HG03196 (cell line): Measurements from ENCODE around the gene LSMEM2.
"Not testable (repeated sequence)": the region's sequence is repeated elsewhere in the genome, so short reads cannot be mapped to it uniquely, and the experiment has no call there.

Experiments used
- ATAC-seq: cut with Tn5 transposase; IDR thresholded peaks from one replicate; pipeline ENCODE4 v1.9.1; 2021; ENCODE audit not compliant: unreplicated experiment

The LSMEM2 gene

DNA sequence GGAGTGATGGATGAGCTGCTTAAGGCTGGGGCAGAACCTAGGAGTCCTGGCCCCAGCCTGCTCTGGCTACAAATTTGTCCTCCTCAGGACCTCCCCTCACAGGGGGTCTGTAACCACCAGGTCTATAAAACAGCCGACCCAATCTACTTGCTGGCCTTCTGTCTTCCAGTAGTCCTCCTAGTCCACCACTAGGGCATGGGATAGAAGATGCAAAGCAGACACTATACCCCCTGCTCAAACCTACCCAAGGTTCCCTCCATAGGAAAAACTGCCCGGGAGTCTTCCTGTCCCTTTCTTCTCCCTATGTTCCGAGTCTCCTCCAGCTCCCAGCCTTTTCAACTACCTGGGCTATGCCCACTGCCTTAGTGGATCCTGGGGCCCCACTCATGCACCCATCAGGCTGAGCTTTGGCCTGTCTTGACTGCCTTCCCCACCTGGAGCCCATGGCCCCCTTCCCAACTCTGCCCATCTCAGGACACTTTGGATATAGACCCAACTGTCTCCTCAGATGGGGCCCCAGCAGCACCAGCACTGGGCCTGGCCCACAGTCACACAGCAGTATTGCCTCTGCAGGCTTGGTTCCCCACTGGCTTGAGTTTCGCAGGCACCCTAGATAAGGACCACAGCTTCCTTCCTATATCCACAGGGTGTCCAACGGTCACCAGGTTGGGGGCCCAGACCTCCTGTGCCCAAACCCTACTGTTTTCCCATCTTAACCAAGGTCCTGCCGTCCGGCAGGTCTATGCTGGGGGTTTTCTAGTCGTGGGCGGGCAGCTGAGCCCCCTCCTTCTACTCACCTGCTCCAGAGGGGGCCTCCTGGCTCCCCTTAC is 19.2 kb downstream of the LSMEM2 start:
- no peak for ATAC-seq

DNA sequence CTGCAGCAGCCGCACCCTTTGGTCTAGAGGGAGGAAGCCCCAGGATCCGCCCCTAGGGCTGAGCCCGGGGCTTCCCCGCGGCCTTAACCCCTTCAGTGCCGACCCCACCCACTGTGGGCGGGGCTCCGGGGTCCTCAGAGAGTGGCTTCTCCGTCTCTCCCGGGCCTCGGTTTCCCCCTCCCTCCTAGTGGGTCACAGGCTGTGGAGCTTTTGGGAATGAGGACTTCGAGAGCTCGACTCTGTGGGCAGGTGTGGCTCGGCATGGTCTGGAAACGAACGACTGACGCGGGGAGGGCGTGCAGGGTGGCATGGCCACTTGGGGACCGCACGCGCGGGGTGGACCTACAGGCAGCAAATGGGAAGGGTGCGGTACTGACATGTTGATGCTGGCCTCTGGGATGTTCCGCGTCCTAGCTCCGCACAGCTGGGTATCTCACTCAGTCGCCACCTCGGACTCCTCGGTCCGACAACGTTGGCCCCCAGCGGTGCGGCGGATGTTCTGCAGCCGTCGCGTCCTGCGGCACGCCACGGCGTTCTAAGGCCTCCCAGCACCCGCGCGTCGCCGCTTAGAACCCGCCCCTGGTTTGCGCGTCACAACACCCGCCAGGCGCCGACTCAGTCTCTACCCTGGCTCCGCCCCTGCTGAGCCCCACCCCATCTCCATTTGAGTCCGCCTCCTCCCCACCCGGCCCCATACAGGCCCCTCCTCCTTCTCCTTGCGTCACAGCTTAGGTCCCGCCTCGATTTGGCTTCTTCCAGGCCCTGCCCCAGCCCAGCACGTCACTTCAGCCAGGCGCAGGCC is 20.1 kb downstream of the LSMEM2 start, which contains the start of the genes HYAL3 and NAA80:
HYAL3 (minus strand) TSS at position 570 of the 802 bp plus-strand sequence. CDS start 3,803 bp downstream, outside the sequence.
NAA80 (minus strand) TSS at position 570 of the 802 bp plus-strand sequence. CDS start 1,942 bp downstream, outside the sequence.
- ATAC-seq = peak; percentile 76

DNA sequence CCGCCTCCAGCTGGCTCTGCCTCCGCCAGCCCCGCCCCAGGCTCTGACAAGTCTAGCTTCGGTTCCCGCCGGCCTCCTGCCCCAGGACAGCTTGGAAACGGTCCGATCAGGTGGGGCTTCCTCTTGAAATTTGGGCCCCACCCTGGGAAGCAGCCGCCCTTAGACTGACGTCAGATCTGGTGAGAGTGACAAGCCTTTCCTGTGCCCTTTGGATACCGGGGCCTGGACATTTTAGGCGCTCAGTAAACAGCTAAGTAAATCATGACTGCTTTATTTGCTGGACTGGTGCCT is 20.7 kb downstream of the LSMEM2 start:
- no peak for ATAC-seq

DNA sequence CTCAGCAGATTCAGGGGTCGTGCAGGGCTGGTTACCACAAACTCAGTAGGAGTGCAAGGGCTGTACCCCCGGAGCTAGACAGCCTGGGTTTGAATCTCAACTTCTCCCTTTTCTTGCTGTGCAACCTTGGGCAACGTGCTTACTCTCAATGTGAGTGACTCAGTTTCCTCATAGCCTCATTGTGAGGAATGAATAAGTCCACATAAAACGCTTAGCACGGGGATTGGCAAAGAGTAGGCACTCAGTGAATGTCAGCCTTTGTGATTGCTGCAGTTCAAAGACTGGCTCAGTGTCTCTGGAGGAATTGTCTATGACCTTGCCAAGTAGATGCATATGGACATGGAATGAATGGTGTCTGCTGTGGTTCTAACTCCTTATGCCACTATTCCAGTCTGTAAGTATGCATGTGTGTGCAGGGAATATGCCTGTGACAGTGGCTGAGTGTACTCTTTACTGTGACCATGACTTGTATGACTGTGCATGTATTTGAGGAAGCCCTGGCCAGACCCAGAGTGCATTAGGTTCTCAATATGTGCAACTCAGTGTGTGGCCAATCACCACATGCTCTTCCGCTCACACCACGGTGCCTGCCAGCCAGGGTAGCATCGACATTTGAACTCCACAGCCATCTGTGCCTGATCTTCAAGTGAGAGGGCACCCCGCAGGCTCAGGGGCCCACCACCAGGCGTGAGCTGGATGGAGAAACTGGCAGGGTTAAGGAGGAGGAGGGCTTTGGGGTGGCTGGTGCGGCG is 21.2 kb downstream of the LSMEM2 start:
- ATAC-seq = no peak

- ATAC-seq = no peak
Measured at GRCh38 chr3:50300681-50301254, 21.9 kb downstream of the LSMEM2 start.

- no peak for ATAC-seq
Measured at GRCh38 chr3:50302095-50303012, 23.5 kb downstream of the LSMEM2 start.

- no peak for ATAC-seq
Measured at GRCh38 chr3:50303013-50303815, 24.3 kb downstream of the LSMEM2 start, which contains the start of gene HYAL1. TSS of gene HYAL1 (minus strand) at chr3:50303574. CDS start at chr3:50302956, 618 bp downstream.

DNA sequence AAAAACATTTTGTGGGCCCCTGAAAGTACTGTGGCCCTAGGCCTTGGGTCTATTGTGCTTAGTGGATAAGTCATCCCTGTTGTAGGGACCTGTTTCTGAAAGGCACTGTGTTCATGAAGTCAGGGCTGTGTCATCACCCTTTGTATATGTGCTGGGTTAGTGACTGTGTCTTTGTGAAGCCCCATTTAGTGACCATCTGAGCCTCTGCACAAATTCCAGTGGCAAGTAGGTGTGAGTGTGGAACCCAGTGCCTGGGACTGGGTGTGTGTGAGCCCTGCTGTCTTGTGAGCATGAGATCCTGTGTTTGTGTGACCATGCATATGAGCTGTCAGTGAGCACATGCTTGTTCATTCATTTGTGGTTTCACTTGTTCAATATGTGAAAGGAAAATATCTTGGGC is 25.7 kb downstream of the LSMEM2 start:
- ATAC-seq = no peak

GRCh38 chr3:50312041-50312440 is 33.2 kb downstream of the LSMEM2 start:
- not testable (repeated sequence) for ATAC-seq

DNA sequence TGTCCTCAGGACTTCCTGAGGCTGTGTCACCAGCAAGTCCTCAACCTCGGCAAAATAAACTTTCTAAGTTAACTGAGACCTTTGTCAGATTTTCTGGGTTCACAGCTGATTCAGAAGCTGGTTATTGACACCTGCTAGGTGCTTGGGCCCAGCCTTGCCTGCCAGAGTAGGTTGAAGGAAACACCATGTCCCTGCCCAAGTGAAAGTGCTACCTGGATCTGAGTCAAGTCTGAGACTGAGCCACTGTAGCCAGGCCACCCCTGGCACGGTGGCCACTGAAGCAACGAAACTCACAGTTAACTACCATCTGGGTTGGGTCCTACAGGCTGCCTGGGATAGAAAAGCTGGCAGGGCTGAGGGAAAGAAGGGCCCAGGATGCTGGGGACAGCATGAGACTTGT is 35.5 kb downstream of the LSMEM2 start:
- ATAC-seq = no peak

DNA sequence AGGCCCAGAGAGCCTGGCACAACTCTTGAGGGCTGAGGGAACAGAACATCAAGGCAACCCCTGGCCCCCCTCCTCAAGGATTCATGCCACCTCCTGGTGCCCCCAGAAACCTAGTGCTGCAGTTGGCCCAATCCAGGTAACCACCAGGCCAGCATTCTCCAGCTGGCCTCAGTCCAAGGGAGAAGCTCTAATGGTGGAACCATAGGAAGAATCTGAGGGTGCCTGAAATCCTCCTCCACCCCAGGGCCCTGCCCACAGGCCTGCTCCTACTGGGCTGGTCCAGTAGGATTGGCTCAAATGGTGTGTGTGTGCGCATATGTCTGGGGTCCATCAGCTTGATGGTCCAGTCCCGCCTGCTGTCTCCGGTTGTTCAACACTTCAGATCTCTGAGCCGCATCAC is 35.9 kb downstream of the LSMEM2 start:
- ATAC-seq = no peak

GRCh38 chr3:50316657-50317242 is 37.9 kb downstream of the LSMEM2 start:
- ATAC-seq = no peak

GRCh38 chr3:50317300-50317699 is 38.4 kb downstream of the LSMEM2 start:
- no peak for ATAC-seq

DNA sequence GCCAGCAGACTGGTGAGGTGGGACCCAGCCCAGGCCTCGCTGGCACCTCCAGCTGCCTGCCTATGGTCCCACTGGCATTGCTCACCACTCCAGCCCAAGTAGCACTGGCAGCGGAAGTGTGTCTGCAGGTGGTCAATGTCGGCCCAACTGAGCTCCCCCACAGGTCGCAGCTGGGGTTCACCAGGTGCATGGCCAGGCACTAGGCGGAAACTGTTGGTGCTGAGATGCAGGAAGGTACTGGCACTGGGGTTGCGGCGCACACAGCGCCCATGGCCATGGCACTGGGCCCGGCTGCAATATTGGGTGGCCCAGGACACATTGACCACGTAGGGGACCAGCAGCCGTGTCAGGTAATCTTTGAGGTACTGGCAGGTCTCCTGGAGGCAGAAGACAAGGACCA is 39.3 kb downstream of the LSMEM2 start:
- no peak for ATAC-seq

GRCh38 chr3:50318615-50319014 is 39.7 kb downstream of the LSMEM2 start:
- no peak for ATAC-seq

DNA sequence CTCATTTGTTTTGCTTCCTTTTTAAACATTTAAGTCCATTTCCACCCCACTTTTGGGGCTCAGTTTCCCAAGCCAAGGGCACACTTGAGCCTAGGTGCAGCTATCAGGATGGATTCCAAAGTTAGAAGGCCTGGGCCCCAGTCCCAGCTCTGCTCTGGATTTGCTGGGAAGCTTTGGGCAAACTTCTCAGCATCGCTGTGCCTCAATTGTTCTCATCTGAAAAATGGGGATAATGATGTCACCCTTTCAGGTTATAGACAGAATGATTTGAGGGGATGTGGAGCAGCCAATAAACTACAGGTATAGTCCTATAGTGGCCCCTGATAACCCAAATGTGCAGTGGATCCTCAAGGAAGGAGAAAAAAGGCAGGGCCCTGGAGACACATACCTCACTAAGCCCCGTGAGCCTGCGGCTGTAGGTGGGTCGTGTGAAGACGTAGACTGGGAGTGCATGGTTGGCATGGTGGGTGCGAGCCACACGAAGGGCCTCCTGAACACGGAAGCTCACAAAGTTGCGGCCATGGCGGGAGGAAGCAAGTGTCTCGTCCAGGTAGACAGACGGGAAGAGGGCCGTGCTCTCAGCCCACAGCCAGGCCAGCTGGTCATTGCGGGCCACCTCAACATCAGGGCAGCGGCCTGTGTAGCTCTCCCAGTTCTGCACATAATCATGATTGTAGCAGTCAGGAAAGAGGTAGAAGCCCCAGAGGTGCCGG is 40.5 kb downstream of the LSMEM2 start:
- ATAC-seq = no peak

DNA sequence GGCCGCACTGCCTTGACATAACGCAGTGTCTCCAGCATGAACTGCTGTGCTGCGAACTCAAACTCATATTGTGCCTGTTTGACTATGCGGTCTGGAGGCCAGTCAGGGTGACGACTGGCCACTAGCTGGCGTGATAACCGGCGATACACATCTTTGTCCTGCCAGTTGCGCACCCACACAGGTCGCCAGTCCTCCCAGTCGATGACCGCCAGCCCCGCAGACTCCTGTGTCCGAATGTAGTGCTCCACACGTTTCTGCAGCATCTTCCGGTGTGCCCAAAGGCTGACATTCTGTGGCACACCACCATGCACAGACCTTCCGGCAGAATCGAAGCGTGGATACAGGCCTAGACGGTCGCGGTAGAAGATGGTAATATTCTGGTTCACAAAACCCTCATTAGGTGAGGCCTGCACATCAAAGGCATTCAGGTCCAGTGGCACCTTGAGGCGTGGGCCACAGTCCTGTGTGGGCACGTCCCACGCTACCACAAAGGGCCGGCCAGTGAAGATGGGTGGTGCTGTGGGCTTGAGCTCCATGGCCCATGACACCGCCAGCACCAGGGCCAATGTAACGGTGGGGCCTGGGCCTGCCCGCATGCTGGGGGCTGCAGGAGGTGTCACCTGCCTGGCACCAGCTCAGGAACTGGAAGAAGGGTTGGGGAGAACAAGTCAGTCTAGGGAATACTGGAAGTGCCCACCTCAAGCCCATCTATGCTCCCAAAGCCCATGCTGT is 41.2 kb downstream of the LSMEM2 start:
- ATAC-seq = no peak
